CD4-positive, alpha-beta T cell treated with Interleukin-4 for 4 hours (primary cell): ENCODE data around the gene ETV6.
A peak's percentile ranks its signal among the peaks of the same experiment; 100 is the strongest.

Experiments
- DNase-seq: peaks from one replicate; pipeline ENCODE4 v3.0.0-alpha.2; 2020

Gene ETV6

DNA sequence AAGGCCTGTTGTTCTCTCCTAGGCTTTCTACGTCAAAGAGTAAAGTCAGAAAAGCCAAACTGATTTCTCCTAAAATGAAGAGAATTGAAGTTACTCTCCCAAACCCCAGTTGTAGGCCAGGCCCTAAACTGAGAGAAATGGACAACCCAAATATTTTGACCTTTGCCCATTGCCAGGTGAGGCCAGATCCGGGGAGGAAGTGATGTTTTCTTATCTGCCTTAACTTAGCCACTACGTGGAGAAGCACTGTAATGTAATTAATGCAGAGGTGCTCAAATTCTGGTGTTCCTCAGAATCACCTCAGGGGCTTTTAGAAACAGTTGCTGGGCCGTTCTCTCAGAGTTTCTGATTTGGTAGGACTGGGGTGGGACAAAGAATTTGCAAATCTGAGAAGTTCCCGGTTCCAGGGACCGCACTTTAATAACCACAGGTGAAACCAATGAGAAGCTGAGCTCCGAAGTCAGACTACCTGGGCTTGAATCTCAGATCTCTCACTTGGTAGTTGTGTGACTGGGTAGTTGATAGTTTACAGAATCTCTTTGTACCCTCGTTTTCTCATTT lies 73.2 kb downstream of the ETV6 start:
- DNase-seq, result no peak

DNA sequence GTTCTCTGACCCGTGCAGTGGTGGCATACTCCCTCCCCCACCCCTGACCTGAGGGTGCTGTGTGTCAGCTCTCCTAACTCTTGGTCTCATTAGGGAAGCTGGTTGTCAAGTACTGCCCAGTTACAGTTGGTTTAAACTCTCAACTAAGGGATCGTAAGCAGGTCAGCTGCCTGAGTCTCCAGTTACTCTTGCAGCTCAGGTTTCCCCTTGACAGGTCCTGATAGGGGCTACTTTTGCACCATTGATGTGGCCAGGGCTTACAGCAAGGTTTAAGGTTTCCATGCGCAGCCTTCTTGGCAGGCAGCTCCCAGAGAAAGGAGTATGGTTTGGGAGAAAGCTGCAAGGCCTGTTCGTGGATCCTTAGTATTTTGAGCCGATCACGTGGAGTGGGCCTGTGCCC lies 74.5 kb downstream of the ETV6 start:
- no peak for DNase-seq

DNA sequence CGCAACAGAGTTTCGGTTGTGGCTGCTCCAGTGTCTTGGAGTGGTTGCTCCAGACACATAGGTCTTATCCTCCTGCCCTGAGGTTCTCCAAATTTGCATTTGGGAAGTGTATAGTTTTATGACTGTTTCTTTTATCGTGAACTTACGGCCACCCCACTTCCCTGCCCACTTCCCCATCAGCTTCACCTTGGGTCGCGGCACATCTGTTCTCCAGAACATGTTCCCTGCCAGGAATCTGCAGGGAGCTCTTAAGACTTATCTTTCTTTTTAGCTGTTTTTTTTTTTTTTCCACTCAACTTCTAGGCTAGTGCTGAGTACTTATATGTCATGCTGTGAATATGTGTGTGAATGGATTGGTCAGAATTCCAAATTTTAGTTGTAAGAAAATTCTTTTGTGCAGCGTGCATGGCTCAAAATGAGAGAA lies 75.4 kb downstream of the ETV6 start:
- DNase-seq, result no peak

DNA sequence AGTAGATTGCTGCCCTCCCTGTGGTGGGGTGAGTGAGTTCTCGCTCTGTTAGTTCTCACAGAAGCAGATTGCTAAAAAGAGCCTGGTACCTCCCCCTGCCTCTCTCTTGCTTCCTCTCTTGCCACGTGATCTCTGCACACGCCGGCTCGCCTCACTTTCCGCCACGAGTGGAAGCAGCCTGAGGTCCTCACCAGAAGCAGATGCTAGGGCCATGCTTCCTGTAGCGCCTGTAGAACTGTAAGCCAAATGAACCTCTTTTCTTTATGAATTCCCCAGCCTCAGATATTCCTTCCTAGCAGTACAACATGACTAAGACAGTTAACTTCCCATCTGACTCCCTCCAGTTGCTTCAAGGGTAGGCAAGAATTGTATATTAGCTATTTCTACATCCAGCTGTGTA lies 76.2 kb downstream of the ETV6 start:
- no peak for DNase-seq

DNA sequence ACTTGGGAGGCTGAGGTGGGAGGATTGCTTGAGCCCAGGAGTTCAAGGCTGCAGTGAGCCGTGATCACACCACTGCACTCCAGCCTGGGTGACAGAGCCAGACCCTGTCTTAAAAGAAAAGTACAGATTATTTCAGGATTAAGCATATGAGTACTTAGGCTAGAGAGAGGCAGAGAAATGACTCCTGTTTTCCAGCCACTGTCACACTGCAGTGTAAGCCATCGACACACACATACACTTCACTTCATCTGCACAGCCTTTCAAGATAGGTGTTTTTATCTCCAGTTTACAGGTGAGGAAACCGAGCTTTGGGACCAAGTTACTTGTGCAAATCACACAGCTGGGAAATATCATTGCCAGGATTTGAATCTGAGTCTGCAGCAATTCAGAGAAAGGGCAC lies 77.2 kb downstream of the ETV6 start:
- DNase-seq, result no peak

DNA sequence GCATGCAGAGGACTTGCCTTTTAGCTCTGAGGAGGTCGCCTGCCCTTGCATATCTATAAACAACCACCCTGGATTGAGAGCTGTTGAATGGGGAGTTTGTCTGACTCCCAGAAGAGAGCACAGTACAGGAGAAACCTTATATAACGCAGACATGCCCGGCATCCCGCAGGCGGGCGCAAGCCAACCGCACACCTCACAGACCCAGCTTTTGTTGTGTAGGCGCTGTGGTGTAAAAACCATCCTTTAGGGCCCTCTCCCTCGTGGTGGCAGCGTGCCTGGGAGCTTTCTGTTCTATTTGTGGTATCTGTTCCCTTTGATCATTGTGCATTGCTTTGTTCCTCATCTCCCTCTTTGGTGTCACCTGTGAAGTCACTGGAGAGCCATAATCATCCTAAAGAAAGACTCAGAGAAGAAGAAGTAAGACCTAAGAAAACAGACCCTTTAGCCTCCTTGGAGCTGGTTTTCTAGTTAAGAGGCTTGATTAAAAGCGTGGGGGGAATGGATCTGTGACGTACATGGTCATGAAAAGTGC lies 77.7 kb downstream of the ETV6 start:
- DNase-seq, result peak; percentile 48

DNA sequence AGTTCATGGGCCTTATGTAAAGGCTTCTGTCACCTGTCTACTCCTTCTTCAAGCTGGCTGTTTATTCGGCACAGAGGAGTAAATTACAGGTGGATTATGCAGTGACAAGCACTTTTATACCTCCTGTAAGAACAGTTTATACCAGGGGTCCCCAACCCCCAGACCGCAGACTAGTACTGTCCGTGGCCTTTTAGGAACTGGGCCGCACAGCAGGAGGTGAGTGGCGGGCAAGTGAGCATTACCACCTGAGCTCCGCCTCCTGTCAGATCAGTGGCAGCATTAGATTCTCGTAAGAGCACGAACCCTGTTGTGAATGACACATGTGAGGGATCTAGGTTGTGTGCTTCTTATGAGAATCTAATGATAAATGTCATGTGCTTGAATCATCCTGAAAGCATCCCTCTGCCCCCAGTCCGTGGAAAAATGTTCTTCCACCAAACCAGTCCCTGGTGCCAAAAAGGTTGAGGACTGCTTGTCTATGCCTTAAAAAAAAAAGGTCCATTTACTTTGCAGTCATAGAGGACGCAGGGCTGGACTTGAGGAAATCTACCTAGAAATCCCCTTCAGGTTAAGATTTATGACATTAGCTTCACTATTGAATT lies 78.8 kb downstream of the ETV6 start:
- no peak for DNase-seq

DNA sequence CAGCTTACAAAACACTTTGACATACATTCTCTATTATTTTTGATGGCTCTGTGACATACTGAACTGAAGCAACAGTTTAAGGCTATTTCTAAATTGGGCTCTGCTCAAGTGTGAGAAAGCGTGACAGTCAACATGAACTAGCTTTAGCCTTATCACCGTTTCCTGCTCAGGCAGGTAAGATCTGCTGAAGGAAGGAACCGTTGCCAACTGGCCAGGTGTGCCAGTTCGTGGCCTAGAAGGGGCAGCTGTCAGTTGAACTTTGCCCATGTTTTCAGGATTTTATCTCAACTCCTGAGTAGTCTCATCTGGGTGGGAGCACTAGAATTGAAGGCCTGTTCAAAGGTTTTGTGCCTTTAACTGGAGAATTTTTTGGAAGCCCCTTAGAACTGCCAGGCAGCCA lies 79.5 kb downstream of the ETV6 start:
- no peak for DNase-seq

DNA sequence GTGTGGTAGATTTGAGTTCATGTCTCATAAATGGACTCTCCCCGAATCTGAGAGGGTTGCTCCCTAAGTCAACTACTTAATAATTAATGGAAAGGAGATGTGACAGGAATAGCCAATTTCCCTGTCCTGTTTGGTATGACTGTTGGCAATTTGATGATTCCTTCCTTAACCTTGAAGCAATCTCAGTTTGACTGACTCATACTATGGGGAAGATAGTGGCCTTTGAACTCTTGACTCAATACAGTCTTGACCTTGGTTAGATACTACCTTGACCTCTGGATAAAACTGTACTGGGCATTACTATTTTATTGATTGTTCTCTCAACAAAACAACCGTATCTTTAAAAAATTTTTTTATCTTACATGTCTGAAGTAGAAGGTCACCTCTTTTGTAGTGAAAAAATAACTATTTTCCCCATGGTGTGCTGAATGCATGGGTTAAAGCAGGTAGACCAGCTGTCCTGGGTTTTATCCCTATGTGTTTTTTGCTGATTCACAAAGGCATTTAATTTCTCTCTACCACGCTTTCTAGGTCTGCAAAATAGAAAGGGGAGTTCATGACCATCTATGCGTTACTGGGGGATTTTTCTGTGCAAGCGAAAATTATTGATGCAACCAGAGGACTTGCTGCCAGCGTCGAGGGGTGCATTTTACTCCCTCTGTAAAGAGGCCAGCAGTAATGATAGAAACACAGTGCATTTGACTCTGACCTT lies 80.1 kb downstream of the ETV6 start:
- no peak for DNase-seq

DNA sequence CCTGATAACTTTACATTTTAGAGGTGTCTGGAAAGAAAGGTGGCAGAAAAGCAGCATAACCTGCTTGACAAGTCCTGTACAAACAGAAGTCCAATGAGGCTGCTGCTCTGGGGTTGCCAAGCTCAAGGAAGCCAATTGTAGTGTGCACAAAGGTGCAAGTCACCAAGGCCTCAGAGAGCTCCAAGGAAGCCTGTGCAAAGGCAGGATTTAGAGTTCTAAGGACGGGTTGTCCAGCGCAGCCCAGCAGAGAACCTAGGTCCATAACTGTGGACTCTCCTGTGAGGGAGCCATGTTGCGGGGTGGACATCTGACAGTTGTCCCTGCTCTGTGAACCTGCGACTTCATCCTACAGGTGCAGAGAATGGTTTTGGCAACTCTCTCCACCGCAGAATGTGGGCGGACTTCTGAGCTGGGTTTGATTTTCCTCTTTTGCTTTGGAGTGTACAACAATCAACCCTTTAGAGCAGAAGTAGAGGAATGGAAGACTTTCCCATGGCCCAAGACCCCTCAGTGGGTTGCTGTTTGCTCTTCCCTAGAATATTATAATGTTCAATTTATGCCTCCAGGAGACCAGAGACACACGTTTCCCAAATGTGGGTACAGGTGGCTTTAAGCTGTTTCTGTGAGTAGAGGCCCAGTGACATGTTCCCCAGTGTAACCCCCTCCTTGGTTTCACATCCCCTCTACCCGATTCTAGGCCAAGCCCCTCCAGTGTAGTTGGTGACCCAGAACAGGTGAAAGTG lies 81.0 kb downstream of the ETV6 start:
- DNase-seq, result no peak

DNA sequence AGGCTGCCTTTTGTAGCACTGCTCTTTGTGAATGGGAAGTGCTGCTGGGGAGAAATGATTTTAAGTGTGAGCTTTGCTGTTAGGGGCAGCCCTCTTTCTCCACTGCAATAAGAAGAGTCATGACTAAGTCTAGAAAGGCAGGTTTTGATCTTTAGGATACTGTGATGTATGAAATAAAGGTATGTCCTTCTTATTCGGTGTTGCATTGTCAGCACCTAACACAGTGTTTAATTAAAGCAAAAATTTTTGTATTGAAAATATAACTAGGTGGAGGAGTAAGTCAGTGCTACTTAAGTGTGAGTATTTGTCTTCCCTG lies 81.5 kb downstream of the ETV6 start:
- peak; percentile 25 for DNase-seq

DNA sequence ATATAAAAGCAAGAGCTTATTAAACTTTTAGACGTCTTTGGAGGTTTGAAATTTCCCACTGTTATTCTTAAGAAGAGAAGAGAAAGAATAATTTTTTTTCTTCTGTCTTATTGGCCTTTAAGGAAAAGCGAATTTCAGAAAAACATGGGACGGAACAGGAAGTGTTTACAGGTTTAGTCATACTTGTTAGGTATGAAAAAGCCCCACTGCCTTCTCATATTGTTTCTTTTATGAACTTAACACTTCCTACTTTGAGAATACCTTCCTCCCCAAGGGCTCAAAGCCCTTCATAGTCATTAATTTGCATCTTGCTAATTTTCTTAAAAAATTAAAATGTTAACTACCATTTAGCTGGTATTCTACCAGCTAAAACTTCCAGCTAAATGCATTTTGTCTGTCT lies 82.0 kb downstream of the ETV6 start:
- peak; percentile 63 for DNase-seq

DNA sequence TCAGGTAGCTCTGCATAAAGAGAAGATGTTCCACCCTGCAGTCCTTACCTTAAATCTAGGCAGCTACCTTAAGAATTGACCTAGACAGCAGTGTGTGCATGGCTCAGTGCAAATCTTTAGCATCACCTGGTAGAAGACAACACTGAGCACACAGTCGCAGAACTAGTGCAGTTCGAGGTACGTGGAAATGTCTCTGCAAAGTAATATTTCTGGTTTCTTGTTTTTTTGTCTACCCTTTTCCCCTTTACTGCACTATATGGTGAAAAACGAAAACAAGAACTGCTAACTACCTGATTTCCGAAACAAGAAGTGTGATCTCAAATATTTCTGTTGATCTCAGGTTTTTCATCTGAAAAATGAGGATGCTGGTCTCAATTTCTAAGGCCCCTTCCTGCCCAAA lies 82.5 kb downstream of the ETV6 start:
- peak; percentile 29 for DNase-seq

DNA sequence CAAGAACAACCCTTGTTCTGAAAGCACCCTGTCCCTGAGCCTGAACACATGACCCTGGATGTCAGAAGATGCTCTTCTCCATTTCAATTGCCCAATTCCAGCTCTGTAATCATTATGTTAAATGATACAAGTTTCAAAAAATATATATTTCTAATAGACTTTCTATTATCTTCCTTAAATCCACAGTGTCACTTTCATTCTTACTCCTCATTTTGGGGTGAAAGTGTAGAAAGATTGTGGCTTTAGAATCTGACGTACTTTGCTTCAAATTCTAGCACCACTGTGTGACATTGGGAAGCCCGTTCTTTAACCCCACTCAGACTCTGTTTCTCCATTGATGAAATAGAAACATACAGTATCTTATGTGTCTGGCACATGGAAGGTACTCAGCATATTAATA lies 83.2 kb downstream of the ETV6 start:
- DNase-seq, result no peak

DNA sequence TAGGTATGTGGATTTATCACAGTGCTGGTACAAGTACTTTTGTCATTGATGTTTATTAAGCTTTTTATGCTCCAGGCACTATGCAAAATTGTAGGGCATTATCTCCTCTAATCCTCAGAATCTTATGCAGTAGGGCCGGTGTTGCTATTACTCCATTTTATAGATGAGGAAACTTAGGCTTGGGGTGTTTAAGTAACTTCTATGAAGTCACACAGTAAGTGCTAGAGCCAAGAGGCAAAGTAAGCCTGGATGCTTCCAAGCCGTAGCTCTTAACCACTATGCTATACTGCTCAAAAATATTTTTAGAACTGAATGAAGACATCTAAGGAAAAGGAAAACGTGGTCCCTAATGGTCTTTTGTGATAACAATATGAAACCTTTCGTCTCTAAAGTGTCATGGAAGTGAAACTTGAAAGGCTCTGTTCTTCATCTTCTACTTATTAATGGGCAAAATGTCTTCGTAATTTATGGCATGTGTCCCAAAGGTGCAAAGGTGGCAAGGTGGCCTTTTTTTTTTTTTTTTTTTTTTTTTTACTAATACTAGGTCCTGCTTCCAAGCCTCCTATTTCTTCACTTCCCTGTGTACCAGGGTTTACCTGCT lies 85.2 kb downstream of the ETV6 start:
- DNase-seq, result no peak

DNA sequence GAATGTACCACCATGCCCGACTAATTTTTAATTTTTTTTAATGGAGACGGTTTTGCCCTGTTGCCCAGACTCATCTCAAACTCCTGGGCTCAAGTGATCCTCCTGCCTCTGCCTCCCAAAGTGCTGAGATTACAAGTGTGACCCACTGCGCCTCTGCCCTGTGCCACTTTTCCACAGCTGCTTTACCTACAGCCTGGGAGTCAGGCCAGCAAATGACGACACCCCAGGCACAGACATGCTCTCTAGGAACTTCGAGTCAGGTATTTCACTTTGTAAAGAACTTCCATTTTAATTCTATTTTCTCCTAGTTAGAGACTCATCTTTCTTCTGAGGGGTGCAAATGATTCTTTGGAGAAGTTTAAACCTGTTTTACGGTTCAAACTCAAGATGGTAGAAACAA lies 89.0 kb downstream of the ETV6 start:
- no peak for DNase-seq

DNA sequence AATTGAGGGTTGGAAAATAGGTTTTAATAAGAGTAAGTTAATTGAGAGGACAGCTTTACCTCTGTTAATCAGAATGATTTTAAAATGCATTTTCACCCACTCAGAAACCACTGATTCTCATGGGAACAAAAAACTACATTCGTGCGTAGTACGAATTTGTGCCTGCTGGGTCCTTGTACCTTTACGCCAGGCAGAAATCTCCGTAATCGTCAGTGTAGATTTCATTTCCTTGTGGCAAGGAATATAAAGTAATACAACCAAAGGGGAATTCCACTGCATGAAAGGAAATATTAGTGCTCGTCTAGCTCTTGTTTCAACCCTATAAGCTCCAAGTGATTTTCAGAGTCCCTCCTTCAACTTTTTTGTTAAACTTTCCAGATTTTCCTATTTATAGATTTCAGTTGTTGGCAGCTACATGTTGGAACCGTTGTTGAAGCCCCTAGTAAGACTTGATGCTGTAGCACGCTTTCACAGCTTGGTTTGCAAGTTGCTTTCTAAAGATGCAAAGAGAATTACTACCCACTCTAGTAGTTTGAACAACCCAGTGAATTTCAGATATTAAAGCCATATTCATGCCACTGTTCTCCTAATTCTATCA lies 90.6 kb downstream of the ETV6 start:
- DNase-seq, result no peak

DNA sequence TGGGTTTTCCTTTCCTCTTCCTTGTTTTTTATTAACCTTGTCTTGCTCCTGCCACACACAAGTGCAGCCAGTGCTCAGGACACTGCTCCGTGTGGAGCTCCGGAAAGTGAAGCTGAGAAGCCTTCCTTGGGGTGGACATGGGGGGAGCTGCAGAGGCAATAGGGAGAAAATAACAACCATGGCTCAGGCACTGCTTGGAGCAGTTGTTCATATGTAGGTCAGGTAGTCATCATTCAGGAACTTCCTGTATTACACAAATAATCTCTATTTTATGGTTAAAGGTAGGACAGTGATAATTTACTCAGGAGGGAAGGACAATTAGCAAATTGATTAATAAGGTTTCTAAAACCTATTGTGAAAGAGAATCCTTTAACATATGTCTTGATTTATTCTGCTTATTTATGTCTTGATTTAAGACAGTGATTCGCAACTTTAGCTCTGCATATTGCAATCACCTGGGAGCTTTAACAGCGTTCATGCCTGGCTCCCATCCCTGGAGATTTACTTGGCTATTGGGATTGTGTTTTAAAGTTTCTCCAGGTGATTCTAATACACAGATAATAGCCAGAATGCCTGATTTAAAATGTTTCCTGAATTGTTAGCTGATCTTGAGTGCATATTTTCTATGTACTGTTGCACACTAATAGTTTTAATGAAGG lies 92.1 kb downstream of the ETV6 start:
- no peak for DNase-seq

DNA sequence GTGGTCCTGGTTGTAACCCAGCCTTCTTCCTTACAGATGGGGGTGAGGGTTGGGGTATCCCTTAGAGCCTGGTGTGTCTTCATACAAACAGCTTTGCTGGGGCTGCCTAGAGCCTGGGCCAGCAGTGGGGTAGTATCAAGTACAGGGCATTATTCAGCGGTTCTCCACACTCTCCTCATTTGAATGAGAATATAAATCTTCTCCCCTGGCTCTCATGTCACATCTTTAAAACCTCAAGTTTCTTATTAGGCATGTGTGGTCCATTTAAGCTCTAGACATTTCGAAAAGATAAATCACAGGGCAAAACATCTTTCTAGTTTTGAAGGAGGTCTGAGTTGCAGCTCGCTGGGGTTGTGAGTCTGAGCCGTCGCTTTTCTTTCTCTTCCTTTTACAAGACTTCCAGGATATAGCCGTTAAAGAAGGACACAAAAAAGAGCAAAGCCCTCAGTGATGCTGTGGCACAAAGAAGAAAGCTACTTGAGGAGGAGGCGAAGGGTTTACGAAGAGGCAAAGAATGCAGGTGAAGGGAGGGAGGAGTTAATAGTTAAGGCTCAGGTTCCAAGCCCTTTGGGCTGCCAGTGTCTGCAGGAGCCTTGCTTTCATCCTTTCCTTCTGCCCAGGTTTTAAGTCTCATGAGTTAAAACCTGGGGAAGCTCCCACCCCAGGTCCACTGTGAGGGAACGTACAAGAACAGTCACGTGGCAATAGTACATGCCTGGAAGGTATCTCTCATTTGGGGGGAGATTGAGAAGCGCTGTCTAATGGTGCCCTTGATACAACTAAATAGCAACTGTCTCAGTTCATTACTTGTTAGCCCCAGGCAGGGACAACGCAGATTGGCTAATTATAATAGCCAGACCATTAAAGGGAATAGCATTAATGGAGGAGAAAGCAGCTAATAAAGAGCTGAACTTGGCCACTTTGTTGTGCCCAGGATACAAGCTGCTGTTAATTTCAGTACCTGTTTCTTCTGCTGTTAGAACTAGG lies 94.2 kb downstream of the ETV6 start:
- DNase-seq, result no peak

DNA sequence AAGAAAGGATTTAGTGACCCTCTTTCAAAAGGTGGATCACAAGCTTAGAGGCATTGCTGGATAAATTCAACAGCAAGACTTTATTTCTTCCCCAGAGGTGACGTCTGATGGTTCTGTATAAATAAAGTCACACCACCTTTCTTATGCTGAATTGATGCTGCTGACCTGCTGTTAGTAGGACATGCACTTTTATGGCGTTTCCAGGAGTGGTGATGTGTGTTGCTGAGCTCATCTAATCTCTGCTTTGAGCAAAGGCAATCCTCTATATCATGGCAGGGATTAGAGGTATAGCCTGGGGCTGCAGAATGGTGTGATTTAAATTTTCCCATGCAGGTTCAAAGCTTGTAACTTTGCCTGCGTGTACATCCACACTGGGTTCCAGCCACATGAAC lies 94.9 kb downstream of the ETV6 start:
- DNase-seq, result no peak

DNA sequence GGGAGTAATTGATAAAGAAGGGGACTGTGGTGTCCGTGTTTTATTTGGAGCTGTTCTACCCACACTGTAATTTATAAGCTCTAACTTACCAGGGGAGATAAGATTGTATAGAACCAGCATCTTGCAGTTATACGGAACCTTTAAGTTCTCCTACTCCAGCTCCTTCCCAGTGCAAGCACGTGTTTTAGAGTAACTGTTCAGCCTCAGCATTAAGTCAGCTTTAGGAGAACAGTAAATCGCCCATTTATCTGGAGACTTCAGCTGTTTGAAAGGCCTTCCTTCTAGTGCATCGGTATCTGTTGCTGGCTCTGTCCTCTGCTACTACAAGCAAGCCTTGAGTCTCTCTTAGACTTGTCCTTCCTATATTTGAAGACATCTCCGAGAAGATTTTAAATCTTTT lies 95.6 kb downstream of the ETV6 start:
- DNase-seq, result no peak
